Amniotic epithelial cell (primary cell): Measurements from ENCODE around the gene SNX24.
"Not testable (repeated sequence)": the region's sequence is repeated elsewhere in the genome, so short reads cannot be mapped to it uniquely, and the experiment has no call there.

Experiments
- DNase-seq: peaks from one replicate; pipeline ENCODE4 v3.0.0-alpha.2; 2010; ENCODE audit warnings: low read depth

SNX24 gene

DNA sequence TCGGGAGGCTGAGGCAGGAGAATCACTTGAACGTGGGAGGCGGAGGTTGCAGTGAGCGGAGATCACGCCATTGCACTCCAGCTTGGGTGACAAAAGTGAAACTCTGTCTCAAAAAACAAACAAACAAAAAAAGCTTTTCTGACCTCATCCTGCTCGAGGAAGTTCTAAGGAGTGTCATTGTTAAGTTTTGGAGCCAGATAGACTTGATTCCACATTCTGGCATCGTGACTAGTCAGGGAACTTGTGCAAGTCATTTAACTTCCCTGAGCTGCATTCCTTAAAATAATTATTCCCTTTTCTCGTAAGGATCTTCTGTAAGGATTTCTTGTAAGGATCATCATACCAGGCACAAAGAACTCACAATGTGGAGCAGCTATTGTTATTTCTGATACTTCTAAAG, 26.2 kb downstream of the SNX24 start:
- no peak for DNase-seq

DNA sequence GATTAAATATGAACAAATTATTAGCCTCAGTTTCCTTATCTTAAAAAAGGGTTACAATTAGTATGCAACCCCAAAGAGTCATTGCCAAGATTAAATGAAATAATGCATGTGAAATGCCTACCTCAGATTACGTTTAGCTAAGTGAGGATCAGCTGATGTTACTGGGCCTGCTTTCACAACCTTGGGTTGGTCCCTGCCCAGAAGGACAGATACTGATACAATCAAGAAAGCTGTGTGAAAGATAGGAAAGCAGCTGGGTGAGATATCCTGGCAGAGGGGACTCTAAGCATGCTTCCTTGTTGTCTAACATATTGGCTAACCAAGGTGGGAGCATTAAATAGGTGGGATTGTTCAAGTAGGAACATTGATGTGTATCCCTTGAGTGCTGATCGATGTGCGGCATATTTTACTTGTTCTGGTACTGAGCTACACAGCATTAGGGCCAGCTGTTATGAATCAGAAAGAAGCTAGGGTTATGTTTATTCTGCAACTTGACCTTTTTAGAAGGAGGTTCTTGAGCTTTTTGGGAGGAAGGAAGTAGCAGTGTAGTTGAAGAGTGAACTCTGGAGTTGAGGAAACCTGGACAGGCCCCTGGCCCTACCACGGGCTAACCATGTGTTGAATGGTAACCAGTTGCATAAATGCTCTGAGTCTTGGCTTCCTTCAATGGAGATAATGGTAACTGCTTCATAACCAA, 28.9 kb downstream of the SNX24 start:
- DNase-seq: peak; percentile 35

DNA sequence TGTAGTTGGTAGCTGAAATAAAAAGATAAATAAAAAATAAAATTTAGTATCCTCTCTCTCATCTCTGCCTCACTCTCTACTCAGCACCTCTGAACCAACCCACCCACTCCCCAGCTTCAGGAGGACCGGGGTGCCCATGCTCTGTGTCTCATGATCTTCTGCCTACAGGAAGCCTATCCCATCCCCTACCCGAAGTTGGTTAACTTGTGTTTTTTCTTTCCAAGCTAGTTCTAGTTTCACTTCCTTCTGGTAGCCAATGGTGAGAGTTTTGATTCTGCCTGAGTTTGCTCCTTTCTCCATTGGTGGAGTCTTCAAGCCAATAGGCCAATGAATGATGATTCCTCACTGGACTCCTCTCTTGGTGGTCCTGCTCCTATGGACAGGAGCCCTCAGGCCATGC, 32.1 kb downstream of the SNX24 start:
- DNase-seq: no peak

DNA sequence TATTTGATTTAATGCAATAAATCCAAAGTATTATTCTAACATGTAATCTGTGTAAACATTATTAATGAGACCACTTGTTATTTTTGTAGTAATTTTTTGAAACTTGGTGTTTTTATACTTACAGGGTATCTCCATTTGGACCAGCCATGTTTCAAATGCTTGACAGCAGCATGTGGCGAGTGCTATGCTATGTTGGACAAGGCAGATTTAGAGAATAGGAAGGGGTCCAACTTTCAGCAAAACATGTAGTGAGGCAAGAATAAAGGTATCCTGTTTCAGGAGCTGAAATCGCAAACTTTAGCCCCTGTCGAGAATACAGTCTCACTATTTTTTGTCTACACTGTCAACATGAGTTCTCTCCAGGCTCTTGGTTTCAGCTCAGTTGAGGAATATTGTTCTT, 33.7 kb downstream of the SNX24 start:
- no peak for DNase-seq

DNA sequence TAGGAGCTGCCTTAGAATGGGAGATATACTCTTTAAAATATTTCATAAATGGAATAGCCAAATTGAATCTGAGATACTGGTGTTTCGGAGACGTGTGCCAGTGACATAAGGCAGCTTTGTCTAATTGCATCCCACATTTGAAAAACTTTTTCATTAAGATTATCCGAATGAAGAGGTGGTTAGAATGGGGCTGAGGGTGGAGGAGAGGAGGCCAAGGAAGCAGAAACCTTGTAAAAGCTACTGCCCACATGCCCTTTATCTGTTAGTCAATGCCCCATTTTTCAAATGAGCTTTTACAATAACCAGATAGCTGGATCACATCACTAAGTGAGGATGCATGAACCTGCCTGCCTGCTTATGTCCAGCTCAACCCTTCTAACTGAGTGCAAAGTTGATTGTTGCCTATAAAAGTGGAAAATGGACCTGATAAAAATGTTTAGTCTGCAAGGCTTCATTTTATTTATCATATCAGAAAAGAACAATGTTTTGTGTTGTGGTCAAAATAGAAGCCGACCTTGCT, 34.8 kb downstream of the SNX24 start:
- DNase-seq: peak; percentile 35

DNA sequence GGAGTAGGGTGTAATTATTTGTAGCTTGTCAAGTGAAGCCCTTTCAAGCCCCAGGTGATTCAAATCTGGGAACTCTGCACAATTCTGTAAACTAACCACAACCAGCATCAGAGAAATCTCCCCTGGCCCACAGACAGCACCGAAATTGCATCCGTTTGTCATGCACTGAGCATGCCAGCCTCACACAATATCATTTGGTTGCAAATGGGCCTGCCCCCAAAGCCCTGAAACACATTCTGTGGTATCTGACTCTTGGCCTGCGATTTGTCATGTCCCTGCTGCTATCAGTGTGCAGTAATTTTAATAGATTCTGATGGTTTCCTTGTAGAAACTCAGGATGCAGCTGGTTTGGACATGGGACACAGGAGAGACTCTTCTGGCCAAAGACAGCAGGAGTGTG, 35.3 kb downstream of the SNX24 start:
- DNase-seq: peak; percentile 70

DNA sequence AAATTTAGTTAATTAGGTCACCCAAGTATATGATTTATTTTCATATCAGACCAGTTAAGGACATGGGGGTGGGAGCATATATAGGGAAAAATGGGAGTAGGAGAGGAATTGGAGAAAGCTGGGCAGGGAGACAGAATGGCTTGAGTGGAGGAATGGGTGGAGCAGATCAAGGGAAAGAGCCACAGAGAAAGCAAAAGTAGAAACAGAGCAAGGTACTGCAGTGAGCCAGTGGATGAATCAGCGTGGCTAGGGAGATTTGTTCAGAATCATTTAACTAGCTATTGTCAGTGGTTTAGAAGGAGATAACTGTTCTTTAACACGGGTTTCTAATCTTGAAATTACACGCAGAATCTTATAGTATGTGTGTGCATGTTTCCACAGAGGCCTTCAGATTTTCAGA, 37.4 kb downstream of the SNX24 start:
- peak; percentile 71 for DNase-seq

DNA sequence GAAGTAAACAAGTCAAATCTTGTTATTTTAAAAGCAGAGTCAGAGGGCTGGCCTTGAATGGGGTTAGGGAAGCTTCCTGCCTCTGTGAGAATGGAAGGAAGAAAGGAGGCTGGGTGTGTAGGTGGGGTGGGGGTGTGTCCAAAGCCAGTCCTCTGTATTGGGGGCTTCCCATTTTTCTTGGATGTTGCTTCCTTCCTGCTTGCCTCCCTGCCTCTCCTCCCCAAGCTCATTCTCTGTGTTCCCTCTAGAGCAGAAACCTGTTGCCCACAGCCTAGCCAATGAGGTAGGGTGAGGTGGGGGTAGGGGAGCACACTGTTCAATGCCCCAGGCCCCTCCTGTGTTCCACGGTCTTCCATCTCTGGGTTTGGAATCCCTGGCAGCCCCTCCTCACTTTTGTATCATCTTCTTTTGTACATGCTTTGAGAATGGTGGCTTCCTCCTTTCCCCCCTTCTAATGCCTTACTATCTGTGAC, 39.7 kb downstream of the SNX24 start:
- DNase-seq: no peak

DNA sequence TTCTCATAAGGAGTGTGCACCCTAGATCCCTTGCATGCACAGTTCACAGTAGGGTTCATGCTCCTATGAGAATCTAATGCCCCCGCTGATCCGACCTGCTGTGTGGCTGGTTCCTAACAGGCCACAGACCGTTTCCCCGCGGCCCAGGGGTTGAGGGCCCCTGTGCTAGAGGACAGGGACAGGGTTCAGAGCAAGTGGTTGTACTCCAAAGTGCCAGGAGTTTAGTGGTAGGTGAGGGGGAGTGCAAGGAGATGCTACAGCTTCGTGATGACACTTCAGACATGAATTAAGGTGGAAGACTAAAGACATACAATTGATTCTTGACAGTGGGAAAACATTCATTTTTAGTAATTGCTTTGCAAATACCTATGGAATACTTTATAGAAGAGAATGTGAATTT, 40.5 kb downstream of the SNX24 start:
- no peak for DNase-seq

DNA sequence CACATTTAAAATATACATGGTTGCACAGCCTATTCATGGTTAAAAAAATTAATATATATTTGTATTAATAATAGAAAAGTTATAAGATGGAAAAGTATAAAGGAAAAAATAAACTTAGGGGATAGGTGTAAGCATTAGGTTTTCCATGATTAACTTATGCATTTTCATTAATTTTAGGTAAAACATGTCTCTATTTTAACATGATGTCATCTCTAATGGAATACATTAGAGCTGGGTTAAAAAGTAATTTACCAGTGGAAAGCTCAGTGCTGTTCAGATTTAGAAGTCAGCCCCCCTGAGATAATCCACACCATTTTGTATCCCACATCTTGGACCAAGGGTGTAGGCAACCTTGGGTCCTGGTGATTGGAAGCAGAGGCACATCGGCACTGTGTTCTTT, 49.7 kb downstream of the SNX24 start:
- DNase-seq: no peak

DNA sequence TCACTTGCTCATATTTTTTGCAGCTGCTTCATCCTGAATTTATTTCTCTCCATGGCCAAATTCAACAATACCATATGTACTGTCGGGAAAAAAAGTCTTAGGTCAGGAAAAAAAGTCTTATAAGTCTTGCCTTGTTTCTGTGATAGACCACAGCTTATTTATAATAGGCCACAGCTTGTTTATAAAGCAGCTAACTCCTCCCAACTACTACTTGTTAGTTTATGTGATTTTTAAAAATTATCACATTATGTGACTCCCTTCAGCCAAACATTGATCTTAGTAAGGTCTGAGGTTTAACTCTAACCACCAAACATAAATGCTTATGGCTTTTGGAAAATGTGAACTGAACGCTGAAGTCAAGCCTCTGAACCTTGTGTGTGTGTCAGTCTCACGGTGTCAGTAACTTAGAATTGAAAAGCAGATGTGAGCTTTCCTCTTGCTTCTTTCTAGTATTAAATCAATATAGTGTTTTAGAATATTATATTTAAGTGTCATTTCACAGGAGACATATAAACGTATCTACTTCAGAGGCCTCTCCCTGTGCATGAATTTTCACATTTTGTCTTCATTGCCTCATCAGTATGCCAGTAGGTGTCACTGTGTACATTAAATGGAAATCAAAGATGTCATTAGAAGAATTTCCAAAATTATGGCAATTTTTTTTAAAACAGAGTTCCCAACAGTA, 51.3 kb downstream of the SNX24 start:
- peak; percentile 30 for DNase-seq

DNA sequence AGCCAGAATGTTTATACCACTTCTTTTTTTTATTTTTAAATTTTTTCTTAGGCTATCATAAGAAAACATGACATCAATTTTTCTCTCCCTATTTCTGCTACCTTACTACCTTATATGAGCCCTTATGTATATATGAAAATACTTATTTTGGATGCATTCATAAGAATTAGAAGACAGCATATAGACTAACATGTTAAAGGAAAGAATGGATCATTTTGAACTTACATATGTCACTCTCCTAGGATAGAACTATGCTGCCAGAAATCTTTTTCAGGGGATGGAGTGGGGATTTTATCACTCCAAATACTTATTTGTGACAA, 51.8 kb downstream of the SNX24 start:
- DNase-seq: no peak

DNA sequence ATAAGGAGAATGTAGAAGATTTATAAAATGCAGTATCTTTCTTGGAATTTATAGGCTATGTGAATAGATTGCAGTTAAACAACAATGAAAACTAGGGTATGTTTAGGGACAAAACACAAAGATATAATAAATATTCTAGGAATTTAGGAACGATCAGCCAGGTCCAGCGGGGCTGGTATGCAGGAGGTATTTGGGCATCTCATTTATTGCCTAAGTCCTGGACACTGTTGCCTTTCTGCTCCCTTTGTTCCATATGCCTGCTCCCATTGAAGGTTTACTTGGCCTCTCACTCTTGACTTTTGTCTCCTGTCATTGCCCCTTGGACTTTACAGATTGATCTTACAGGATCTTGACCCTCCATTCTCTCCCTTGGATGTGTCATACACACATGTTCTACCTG, 55.9 kb downstream of the SNX24 start:
- DNase-seq: no peak

DNA sequence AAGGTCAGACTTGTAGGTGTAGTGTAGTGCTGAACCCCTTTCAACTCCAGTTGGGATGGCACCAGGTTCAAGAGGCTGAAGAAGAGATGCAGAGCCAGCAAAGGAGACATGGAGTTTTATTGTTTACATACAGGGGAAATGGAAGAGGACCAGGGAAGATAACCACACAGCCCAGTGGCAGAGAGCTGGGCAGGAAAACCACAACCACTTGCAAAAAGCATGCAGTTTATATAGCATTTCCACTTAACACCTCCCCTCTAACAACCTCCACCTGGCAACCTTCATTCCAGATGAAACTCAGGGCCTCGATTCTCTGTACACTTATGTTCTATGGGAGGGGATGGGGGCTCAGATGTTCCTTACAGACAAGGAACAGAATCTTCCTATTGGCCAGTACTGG, 56.9 kb downstream of the SNX24 start:
- DNase-seq: no peak

DNA sequence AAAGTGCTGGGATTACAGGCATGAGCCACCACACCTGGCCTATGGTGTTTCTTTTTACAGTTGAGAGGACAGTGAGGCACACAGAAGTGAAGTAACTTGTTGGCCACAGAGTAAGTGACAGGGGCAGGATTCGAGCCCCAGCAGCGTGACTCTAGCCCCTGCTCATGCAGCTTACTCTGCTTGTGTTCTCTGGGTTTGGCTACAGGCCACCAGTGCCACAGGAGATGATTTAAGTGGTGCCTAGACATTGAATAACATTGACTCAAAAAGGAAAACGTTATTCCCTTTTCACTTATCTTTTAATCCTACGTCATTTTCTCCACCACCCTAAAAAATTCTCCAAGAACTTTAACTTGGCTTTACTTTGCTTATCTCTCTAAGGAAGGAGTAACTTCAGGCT, 61.4 kb downstream of the SNX24 start:
- peak; percentile 90 for DNase-seq

DNA sequence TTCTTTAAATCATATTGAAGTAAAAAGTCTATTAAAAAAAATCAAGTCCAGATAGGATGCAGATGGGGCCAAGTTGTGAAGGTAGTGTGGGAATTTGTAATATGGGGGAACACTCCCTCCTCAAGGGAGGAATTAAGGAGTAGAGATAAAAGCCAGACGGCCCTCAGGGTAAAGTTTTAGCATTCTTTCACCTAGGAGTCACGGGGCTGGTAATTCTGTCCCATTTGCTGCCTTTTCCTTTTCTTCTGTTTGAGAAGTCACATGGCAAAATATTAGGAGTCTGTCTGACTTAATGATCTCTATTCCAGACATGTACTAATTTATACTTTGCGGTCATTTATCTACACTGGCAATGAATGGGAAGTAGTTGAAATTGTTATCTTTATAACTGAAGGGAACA, 61.9 kb downstream of the SNX24 start:
- DNase-seq: peak; percentile 91

DNA sequence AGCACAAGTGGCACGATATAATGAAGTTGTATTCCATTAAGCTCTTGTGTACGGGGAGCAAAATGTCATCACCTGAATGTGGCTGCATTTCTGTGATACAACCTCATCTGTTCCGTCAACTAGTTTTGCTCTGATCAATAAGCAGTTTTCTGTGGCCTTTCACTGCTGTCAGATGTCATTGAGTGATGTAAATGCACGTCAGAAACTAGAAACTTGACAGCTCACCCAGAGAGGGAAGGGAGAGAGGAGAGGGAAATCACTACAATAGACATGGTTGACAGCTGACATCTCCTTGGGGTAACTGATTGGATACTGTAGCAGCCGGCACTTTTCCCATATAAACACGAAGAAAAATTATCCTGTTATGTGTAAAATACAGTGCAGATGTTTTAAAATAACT, 62.7 kb downstream of the SNX24 start:
- DNase-seq: no peak

DNA sequence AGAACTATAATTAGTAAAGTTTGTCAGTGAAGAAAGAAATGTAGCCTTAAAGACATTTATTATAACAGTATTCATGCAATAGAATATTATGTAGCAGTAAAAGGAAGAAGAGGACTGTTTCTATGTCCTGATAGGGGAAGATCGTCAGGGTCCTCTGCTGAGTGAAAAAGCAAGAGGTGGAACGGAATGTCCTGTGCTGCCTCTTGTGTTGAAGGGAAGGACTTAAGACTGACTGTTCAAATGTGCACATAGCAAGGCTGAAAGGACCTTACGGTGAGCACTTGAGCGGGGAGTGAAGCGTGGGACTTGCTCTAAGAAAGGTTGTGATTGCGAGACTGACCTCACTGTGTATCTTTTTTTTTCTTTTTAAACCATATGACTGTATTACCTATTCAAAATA, 63.2 kb downstream of the SNX24 start:
- peak; percentile 85 for DNase-seq

DNA sequence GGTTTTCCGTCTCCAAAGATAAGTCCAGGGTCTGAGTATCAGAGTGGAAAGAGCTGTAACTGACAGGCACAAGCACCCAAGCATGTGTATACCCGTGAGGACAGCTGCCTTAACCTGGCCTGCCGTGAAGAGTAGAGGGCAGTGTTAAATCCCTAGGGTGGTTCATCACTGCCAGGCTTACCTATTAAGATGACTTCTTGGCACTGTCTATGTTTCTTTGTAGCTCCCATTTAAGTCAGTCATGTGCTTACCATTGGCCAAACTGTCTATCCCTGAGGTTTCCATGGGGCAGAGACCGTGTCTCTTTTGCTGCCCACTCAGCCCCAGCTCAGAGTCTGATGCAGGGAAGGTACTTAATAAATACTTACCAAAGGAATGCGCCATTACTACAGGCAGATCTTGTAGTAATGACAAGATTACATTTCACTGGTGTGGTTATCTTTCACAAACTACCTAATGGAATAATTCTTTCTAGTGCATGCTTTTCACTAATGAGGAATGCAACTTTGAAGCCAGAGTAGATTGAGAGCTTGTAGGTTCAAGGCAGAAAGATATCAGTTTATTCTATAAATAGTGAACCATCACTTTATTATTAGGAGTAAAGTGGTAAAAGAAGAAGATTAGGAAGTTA, 64.2 kb downstream of the SNX24 start:
- peak; percentile 50 for DNase-seq

DNA sequence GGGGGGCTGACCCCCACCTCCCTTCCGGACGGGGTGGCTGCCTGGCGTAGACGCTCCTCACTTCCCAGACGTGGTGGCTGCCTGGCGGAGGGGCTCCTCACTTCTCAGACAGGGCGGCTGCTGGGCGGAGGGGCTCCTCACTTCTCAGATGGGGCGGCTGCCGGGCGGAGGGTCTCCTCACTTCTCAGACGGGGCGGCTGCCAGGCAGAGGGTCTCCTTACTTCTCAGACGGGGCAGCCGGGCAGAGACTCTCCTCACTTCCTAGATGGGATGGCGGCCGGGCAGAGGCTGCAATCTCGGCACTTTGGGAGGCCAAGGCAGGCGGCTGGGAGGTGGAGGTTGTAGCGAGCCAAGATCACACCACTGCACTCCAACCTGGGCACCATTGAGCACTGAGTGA, 68.0 kb downstream of the SNX24 start:
- not testable (repeated sequence) for DNase-seq

DNA sequence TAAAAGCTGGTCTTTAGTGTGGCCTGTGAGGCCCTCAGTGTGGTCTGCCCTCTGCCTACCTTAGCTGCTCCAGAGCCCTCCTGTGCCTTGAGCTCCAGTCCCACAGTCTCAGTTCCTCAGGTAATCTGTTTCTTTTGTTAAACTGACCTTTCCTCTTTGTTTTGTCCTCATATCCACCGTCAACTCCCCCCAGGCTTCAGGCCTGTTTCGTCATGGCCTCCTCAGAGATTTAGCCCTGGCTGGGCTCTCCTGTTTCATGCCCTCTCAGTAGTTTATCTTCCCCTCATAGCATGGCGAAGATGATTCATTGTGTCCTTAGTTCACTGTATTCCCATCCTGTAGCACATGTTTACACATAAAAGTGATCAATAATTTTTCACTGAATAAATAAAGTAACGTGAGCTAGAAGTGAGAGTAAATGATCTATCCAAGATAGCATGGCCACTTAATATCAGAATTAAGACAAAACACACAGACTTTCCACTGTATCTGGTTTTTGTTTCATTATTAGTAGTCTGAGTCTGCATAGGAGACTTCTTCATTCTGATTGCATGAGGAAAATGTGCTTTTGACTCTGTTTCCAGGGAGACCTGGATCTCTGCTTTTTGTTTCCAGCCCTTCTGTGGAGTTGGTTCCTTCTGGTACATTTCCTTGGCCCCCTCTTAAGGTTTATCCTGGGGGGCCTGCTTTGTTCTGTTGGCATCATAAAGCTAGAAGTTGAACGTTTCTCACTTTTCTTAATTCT, 70.5 kb downstream of the SNX24 start:
- DNase-seq: no peak

DNA sequence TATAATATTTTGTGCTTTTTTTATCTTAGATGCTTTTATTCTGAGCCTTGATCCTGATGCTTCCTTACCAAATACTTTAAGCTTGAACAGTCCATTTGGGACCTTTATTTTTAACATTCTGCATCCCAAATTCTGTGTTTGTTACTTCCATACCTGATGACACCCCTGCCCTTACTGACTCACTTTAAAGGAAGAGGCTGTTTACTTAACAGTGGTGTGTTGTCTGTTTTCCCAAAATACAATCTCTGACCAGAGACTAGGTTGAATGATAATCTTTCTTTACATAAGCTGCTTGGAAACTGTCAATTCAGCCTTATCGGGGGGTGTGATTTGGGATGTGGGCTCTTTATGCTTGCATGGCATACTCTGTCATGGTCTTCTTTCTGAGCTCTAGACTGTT, 71.1 kb downstream of the SNX24 start:
- no peak for DNase-seq

DNA sequence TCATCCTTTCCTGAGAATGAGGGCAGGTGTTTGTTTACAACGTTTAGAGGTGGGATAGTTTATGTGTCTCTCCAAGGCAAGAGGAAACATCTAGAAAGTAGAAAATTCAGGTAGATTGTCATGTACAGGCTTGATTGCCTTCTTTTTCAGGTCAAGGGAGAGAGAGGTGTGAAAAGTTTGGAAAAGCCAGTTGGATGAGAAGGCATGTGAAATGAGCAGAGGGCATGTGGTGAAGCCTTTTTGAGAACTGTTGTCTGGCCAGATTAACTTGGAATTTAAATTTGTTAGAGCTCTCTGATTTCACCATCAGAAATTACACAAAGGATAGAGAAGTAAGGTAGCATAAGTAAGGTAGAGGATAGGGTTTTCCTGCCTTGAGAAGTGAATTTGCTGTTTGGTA, 74.6 kb downstream of the SNX24 start:
- peak; percentile 29 for DNase-seq
